KG1 (cell line): ENCODE measurements around the gene ITPR1.

Experiments
- DNase-seq: peaks from one replicate; lab custom pipeline; 2025; lab: John Stamatoyannopoulos, UW

The ITPR1 gene

DNA sequence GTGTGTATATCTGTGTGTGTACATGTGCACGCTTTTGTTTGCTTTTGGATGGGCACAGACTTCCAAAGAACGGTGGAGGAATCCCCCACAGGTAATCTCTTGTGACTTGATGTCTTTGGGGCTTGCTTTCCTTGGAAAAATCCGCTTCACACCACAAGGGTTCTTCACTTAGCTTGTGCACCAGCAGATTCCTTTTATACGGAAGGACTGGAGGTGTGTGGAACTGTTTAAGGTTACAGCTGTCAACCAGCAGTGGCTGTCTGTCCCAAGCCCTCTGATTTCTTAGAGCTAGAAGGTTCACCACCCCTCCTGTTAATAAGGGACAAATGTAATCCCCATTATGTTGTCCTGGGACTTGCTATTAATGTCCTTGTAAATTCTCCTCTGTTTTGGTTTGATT, 193.5 kb downstream of the ITPR1 start:
- no peak for DNase-seq

DNA sequence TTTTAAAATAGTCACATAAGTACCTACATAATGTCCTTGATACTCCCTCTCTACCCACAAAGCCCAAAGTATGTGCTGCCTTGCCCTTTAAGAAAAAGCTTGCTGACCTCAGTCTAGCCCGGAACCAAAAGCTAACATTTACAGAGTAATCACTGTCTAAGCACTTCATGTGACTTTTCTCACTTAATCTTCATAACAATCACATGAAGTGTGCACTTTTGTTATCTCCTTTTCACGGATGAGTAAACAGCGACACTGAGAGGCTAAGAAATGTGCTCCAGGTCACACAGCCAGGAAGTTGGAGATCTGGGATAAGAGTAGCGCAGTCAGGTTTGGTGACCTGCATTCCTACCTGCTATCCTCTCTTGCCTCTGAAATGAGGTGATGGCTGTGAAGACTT, 194.0 kb downstream of the ITPR1 start:
- no peak for DNase-seq

DNA sequence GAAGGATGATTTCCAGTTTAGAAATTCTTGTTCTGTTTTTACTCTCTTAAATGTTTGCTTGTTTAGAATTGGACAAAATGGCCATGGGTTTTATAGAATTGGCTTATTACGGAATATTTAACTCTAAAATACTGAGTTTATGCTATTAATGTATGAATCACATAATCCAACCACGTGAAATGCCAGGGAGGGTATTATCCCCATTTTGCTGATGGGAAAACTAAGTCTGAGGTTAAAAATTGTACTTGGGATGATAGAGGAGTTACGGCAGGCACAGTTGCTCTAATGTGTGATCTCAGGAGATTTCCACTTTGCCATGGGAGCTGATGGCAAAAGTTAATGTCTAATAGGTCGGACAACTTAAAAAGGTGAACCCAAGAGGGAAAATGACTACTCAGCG, 194.4 kb downstream of the ITPR1 start:
- no peak for DNase-seq

DNA sequence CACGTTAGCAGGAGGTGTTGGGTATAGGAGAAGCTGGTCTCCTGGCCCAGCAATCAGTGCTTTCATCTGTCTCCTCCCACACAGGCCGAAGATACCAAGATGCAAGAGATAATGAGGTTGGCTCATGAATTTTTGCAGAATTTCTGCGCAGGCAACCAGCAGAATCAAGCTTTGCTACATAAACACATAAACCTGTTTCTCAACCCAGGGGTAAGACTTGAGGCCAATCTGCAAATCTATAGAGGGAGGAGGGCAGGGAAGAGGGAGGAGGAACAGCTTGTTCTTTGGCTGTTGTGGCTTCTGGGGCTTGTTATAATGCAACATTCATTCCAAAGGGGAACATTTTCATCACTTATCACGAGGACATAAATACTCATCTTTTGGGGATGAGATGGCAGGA, 195.3 kb downstream of the ITPR1 start:
- DNase-seq, result no peak

DNA sequence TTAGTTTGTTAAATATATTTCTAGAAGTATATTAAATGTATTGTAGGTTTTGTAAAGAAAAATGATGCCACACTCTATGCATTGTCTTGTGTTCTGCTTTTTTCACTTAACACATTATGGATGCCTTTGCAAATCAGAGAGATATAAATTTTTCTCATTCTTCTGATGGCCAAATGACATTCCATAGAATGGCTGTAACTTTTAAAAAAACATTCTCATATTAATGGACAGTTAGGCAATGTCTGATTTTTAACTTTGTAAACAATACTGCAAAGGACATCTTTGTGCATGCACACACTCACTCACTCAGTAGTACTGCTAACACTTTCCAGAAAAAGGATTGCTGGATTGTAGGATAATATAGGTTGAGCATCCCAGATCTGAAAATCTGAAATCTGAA, 195.9 kb downstream of the ITPR1 start:
- no peak for DNase-seq

DNA sequence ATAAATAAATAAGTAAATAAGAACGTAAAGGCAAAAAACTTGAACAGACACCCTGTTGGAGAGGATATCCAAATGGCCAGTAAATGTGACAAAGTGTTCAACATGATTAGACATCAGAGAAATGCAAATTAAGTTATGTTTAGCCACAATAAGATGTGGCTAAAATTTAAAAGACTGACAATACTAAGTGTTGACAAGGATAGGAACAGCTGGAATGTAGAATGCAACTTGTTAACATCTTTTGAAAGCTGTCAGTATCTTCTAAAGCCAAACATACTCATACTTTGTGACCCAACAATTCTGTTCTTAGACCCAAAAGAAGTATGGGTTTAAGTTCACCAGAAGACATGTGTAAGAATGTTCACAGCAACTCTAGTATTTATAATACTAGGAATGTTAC, 197.1 kb downstream of the ITPR1 start:
- no peak for DNase-seq

DNA sequence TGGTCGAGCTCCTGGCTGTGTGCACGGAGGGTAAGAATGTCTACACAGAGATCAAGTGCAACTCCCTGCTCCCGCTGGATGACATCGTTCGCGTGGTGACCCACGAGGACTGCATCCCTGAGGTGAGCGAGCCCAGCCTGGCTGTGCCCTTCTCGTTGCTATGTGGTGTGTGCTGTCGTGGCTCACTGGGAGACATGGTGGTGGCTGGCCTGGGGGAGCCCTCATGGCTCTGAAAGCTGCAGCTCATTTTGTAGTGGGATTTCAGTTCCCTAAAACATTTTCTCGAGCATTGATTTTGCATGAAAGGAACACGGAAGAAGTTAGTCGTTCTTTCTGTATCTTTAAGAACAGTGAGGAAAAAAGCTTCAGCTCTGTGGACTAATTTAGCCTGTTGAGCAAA, 200.5 kb downstream of the ITPR1 start:
- DNase-seq, result no peak

DNA sequence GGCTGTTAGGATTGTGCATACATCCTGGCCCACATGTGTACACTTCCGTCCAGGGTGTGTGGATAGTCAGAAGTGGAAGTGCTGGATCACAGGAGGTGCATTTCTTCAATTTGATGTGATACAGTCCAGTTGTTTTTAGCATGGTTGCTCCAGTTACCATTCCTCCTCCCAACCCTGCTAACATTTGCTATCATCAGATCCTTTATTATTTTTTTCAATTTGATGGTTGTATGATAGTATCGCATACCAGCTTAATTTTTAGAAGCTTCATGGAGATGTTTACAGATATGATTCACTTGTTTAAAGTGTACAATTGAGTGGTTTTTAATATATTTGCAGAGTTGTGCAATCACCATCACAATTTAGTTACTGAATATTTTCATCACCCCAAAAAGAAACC, 202.7 kb downstream of the ITPR1 start:
- no peak for DNase-seq

DNA sequence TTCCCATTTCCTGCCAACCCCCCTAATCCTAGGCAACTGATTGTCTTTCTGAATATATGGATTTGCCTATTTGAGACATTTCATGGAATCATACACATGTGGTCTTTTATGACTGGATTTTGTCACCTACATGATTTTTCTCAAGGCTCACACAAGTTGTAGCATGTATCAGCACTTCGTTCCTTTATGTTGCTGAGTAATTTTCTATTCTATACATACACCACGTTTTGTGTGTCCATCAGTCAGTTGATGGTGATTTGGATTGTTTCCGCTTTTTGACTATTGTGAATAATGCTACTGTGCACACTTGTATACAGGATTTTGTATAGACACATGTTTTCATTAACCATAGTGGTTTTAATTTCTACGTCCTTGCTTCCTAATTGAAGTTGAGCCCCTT, 203.1 kb downstream of the ITPR1 start:
- DNase-seq, result no peak

DNA sequence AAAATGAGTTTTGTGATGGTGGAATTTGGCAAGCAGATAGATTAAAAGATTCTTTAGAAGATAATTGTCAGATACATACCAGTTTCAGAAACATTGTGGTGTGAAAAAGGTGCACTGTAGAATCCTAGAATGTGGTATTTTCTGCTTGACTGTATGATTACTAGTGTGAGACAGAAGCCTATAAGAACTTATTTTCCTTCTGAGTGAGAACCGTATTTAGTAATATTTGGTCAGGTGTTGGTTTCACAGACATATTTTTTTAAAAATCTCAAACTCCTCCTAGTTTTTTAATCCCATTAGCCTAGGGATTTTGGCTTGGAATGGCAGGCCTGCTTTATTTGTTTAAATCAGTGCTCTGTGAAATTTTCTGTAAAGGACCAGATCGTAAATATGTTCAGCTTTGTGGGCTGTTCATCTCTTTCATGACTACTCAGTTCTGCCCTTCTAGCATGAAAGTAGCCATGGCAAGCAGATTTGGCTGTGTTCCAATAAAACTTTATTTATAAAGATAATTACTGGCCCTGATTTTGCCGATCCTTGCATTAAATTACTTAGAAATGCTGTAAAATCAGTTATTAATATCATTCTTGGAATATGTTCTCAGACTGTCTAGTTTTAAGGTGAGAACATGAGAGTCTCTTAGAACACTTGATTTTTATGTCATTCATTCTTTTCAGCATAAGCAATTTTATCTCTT, 205.1 kb downstream of the ITPR1 start:
- no peak for DNase-seq

DNA sequence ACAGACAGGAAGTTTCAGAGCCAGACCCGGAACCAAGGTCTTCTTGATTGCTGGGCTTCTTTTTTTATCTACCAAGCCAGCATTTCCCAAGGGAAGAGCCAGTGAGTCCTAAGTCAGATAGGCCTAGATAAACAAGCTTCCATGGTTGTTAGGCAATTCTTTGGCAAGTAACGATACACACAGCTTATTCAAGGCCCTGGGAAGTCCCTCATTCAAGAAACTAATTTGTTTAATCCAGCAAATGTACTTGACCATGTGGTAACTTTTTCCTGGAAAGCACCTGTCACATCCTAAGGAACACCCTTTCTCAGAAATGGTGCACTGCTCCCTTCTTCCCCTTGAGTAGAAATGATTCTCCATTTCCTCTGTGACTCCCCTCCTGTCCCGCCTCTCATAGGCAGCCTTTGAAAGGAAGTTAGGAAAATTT, 209.9 kb downstream of the ITPR1 start:
- no peak for DNase-seq

DNA sequence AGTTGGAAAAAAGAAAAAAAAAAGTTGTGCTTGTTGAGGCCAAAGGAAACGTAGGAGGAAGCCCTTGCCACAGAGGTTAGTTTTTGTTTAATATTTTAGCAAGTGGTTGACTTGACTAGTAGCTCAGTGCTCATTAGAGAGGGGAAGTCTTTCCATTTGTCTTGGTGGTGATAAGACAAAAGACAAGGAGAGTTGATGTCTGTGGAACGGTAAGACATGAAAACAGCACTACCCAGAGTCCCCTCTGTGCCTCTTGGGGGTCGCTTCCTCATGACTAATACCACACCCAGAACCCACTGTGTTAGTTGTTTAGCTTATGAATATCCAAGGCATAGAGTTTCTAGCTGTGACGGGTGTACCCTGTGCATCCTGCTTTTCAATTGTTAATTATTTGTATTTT, 211.4 kb downstream of the ITPR1 start:
- DNase-seq, result no peak

DNA sequence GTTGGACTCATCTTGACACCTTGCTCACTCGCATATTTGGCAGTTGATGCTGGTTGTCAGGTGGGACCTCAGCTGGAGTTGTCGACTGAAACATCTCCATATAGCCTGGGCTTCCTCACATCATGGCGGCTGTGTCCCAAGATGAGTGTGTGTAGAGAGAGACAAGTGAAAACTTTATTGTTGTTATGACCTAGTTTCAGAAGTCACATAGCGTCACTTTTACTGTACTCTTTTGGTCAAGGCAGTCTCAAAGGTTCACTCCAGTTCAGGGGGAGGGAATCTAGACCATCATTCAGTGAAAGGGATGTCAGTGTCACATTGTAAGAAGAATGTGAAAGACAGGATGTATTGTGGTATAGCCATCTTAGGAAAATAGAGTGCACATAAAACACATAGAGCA, 214.2 kb downstream of the ITPR1 start:
- DNase-seq, result no peak

DNA sequence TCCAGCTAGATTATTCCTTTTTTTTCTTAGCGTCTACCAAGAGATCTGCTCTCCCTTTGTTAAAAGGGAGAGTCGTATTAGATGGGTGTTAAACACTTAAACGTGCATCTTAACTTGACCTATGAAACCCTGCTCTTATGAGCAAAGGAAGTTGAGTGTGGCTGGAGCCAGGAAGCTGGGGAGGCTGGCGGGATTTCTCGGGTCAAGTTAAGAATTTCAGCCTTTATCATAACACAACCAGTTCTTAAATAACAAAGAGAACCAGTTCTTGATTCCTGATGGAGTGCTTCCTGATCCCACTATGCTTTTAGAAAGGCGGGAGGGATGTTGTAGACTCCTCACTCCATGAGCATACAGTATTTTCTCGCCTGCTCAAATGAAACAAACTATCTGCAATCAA, 215.1 kb downstream of the ITPR1 start:
- DNase-seq, result no peak

DNA sequence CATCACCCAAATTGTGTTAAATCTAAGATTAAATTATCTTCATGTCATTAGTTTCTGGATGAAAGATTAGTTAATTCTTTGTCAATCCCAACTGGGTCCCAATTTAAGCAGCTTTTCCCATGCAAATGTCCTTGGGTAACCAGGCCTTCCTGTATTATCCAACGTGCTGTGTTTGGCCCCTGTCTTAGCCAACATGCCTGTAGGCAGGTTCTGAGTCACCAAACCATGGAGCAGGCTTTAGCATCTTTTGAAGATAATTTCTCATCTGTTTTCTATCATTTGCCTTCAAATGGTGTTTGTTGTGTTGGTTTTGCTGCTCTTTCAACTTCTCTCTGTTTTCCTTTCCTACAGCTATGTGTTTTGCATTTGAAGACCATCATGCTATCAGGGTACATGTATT, 216.2 kb downstream of the ITPR1 start:
- no peak for DNase-seq

DNA sequence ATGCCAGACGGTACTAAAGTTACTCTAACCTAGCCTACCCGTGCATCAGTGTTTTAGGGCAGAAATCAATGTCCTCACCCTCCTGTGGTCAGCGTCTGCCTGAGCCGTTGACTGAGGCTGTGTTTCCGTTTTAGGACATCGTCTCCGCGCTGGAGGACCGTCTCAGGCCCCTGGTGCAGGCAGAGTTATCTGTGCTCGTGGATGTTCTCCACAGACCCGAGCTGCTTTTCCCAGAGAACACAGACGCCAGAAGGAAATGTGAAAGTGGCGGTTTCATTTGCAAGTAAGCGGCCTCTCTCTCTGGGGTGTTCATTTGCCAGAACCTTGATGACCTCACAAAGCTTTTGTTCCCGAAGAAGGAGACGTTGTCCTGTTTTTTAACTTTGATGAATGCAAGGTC, 217.0 kb downstream of the ITPR1 start:
- DNase-seq, result no peak

DNA sequence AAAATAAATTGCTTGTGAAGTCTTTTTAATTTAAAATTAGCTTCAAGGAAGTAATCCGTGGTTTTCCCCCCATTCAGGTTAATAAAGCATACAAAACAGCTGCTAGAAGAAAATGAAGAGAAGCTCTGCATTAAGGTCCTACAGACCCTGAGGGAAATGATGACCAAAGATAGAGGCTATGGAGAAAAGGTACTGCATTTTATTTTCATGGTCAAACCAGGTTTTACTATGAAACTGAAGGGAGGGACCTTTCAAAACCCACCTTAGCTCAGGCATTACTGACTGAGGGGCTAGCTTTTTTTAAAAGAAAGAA, 218.5 kb downstream of the ITPR1 start:
- no peak for DNase-seq

DNA sequence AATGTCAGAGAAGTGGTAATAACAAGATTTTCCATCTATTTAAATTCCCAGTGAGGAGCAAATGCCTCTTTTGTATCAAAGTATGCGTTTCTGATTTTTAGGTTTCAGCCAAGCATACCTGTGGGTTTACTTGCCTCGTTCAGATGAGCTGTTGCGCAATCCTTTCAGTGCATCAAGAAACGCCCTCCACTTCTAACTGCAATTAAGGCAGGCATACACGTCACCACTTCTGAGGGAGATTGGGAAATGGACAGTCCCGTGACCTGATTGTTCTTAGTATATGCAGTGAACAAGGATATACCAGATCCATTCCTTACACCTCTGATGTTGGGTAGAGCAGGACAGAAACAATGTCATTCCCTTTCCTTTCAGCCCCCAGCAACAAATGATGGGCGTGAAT, 219.0 kb downstream of the ITPR1 start:
- DNase-seq, result no peak

DNA sequence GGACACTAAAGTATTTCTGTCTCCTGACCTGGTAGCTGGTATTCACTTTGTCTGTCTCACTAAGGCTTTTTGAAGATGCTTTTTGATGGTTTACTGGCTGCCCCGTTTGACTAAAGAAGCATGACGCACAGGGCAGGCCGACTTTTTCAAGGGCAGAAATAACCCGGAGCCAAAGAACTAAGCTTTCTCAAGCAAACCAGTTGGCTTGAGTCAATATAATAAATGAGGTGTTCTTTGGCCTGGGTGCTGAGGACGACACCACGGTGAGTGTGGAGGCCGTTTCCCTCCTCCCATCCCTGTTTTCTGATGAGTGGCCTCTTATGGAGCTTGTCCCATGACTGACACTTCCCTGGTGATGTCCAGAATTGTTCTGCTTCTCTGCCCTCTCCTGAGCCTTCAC, 220.9 kb downstream of the ITPR1 start:
- no peak for DNase-seq

DNA sequence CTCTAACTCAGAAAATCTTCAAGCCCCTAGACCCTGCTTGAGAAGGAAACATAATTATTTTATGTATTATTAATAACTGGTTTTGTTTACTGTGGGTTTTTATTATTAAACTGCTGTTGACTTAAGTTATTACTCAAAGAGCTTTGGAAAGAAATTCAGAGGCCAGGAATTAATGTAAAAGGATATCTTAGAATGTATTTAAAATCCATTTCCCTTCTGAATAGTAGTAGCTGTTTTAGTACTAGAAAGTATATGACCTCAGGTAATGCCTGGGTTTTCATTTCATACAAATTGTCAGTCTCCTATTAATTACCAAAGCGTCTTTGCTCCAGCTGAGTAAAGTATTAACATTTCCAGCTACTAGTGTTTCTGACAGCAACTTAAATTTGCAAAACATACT, 223.1 kb downstream of the ITPR1 start:
- no peak for DNase-seq

DNA sequence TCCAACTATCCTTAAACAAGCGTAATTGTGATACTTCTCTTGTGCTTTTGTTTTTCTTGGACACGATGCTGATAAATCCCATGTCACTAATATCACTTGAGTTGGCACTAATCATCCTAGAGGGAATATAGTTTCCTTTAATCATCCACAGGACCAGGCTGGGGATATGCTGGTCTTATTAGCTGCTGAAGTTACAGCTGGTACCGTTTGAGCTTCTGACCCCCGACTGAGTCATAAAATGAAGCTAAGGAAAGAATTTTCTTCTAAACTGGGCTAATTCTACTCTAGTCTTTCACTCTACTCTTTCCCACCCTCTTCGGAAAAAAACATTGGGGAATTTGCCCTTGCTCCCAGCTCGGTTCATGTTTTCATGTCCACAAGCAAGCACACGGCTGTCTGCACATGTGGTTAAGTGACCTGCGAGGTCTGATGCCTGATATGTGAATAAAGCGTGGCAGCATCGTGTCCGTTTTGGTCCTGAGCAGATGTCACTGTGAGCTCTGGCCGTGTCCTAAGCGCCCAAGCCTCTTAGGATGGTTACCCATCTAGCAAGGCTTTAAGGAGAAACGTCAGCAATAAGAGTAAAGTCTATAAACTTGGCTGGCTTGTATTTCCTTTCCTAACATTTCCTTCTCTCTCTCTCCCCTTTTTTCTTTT, 223.7 kb downstream of the ITPR1 start:
- DNase-seq, result no peak

DNA sequence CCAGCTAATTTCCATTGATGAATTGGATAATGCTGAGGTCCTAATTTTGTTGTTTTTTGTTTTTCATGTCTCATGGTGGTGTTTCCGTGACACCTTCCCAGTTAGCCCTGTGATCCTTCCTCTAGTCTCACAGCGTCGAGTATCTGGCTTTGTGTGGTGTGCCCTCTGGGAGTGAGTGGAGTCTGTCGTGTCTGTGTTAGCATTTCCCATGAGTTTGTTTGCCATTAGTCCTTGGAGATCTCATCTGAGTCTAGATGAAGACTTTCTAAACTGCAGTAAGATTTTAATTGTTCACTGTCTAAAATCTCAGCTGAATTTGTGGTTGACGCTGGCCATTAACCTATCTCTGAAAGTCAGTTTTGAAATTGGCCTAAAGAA, 224.2 kb downstream of the ITPR1 start:
- no peak for DNase-seq

DNA sequence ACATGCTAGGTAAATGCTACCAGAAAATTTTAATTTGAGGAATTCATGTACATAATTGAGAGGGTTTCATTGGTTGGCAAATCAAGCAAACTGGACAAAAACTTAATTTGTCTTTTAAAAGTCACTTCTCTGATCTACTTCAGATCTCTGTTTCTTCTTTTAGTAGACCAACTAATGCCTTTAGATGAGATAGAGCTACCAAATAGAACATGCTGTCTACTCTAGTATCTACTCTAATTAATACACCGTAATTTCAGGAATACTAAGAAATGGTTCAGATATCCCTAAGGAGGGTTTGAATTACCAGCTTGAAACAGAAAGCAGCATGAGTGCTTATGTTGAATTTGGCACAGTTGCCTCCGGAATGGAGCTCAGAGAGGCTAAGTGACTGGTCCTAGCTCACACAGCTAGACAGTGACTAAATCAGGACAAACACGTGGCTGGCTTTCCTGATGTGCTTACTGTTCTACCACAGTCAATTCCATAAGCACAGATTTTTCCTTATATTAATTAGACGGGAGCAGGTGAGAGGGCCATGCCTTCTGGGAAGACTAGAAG, 225.1 kb downstream of the ITPR1 start:
- no peak for DNase-seq

DNA sequence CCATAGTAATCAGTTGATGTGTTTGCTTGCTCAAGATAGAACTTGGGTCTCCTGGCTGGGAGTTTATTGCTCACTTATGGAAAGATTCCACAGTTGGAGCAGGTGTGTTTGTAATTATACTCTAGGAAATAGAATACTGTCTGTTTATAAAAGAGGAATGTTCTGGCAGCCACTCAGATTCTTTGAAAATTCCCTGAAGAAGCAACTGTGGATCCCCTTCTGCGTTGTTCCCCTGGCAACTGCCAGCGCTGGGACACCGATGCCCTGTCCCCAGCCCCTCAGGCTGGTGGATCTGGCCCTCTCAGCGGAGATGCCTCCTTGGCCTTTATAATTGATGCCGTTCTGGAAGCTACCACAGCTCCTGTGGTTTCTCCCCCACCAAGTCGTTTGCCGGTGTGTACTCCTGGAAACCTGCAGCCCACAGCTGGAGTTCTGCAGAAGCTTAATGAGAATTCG, 225.9 kb downstream of the ITPR1 start:
- DNase-seq, result no peak
